Ishikawa (cell line): ENCODE results near the gene PITX3.

Experiments used
- CEBPB ChIP-seq: IDR thresholded peaks from 2 replicates; pipeline ENCODE4 v1.6.1; 2012
- CREB1 ChIP-seq: IDR thresholded peaks from 2 replicates; pipeline ENCODE4 v1.6.1; 2012; ENCODE audit warnings: low read depth
- EGR1 ChIP-seq: IDR thresholded peaks from 2 replicates; pipeline ENCODE4 v1.6.1; 2012
- EP300 ChIP-seq: IDR thresholded peaks from 2 replicates; pipeline ENCODE4 v1.6.1; 2012; ENCODE audit warnings: borderline replicate concordance
- FOXM1 ChIP-seq: IDR thresholded peaks from 2 replicates; pipeline ENCODE4 v1.6.1; 2012; ENCODE audit warnings: low read depth, borderline replicate concordance
- NFIC ChIP-seq: IDR thresholded peaks from 2 replicates; pipeline ENCODE4 v1.6.1; 2012
- RAD21 ChIP-seq: IDR thresholded peaks from 2 replicates; pipeline ENCODE4 v1.6.1; 2012; ENCODE audit warnings: low read depth
- TAF1 ChIP-seq: IDR thresholded peaks from 2 replicates; pipeline ENCODE4 v1.6.1; 2012; ENCODE audit warnings: low read depth, mild to moderate bottlenecking
- TCF12 ChIP-seq: IDR thresholded peaks from 2 replicates; pipeline ENCODE4 v1.6.1; 2012; ENCODE audit warnings: low read depth
- TEAD4 ChIP-seq: IDR thresholded peaks from 2 replicates; pipeline ENCODE4 v1.6.1; 2012
- YY1 ChIP-seq: IDR thresholded peaks from 2 replicates; pipeline ENCODE4 v1.6.1; 2012; ENCODE audit warnings: low read depth
- ZBTB7A ChIP-seq: IDR thresholded peaks from 2 replicates; pipeline ENCODE4 v1.6.1; 2012; ENCODE audit warnings: low read depth
- TF ChIP-seq, protein P1 (sequence below): IDR thresholded peaks from 2 replicates; pipeline ENCODE4 v1.6.1; 2012
- TF ChIP-seq, protein P2 (sequence below): IDR thresholded peaks from 2 replicates; pipeline ENCODE4 v1.6.1; 2012
- TF ChIP-seq, protein P3 (sequence below): IDR thresholded peaks from 2 replicates; pipeline ENCODE4 v1.6.1; 2012; ENCODE audit warnings: low read depth, mild to moderate bottlenecking

The PITX3 gene

DNA sequence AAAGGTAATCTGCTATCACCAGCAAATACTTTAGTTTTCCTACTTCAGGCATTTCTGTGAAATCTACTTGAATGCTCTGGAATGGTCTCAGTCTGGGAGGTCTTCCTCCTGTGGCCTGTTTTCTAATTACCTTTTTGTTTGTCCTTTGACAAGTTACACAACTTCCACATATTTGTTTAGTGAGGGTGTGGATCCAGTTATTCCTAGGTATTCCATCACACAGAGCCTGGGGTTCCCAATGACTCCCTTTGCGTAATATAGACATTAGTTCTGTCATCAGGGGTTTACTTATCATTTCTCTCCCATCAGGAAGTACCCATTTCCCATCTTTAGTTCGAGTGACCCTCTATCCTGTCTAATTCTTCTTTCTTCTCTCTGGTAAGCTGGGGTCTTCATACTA is 43.3 kb downstream of the PITX3 start:
- TF ChIP-seq TCF12 (no peak), ZBTB7A (no peak), CEBPB (no peak), NFIC (no peak), RAD21 (no peak), TEAD4 (no peak), YY1 (no peak), EGR1 (no peak), FOXM1 (no peak), CREB1 (no peak), TAF1 (no peak), EP300 (no peak)
- TF ChIP-seq, protein P1, sequence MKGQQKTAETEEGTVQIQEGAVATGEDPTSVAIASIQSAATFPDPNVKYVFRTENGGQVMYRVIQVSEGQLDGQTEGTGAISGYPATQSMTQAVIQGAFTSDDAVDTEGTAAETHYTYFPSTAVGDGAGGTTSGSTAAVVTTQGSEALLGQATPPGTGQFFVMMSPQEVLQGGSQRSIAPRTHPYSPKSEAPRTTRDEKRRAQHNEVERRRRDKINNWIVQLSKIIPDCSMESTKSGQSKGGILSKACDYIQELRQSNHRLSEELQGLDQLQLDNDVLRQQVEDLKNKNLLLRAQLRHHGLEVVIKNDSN = no peak
- TF ChIP-seq, protein P2, sequence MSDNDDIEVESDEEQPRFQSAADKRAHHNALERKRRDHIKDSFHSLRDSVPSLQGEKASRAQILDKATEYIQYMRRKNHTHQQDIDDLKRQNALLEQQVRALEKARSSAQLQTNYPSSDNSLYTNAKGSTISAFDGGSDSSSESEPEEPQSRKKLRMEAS = no peak
- TF ChIP-seq, protein P3, sequence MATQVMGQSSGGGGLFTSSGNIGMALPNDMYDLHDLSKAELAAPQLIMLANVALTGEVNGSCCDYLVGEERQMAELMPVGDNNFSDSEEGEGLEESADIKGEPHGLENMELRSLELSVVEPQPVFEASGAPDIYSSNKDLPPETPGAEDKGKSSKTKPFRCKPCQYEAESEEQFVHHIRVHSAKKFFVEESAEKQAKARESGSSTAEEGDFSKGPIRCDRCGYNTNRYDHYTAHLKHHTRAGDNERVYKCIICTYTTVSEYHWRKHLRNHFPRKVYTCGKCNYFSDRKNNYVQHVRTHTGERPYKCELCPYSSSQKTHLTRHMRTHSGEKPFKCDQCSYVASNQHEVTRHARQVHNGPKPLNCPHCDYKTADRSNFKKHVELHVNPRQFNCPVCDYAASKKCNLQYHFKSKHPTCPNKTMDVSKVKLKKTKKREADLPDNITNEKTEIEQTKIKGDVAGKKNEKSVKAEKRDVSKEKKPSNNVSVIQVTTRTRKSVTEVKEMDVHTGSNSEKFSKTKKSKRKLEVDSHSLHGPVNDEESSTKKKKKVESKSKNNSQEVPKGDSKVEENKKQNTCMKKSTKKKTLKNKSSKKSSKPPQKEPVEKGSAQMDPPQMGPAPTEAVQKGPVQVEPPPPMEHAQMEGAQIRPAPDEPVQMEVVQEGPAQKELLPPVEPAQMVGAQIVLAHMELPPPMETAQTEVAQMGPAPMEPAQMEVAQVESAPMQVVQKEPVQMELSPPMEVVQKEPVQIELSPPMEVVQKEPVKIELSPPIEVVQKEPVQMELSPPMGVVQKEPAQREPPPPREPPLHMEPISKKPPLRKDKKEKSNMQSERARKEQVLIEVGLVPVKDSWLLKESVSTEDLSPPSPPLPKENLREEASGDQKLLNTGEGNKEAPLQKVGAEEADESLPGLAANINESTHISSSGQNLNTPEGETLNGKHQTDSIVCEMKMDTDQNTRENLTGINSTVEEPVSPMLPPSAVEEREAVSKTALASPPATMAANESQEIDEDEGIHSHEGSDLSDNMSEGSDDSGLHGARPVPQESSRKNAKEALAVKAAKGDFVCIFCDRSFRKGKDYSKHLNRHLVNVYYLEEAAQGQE = no peak

DNA sequence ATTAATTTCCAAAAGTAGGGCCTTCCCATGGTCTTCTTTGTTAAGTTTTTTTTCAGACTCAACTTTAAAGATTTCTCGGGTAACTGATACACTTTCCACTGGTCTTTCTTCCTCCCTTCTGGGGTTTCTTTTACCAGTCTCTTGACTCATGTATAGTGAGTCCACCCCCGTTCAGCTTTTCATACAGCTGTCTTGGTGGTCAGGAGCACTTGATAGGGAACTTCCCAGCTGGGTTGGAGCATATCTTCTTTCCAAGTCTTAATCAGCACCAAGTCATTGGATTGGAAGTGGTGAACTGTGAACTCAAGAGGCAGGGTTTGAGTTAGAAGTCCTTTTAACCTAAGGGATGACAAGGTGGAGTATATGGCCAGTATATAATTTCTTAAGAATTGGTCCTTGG is 44.4 kb downstream of the PITX3 start:
- TF ChIP-seq EGR1 = no peak
- TF ChIP-seq, protein P1 = no peak
- TF ChIP-seq, protein P3 = no peak
- no peak for TF ChIP-seq CREB1
- no peak for TF ChIP-seq TCF12
- no peak for TF ChIP-seq YY1
- TF ChIP-seq TAF1 = no peak
- no peak for TF ChIP-seq FOXM1
- no peak for TF ChIP-seq ZBTB7A

DNA sequence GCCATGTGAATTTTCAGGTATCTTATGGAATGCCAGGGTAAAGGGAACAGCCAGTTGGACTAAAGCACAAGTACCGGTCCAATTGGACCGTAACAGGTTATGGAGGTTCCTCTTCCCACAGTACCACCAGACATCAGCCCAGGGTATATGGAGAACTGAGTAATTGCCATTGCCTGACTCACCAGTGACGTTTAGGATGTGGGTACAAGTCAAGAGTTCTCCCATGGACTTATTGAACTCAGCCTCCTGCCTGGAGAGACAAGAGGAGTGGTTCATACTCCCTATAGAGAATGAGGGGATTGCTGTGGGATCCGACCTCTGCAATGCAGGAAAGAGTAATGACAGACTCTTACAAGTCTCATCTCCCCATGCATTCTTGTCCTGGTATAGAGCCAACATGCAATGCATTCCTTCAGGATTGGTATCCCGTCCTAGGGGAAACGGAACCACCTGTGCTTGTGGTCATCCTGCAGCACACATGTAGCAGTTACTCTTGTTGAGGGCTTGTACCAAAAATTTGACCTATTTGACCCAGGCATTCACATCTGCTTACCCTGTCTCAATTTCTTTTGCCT is 45.9 kb downstream of the PITX3 start:
- no peak for TF ChIP-seq EGR1

DNA sequence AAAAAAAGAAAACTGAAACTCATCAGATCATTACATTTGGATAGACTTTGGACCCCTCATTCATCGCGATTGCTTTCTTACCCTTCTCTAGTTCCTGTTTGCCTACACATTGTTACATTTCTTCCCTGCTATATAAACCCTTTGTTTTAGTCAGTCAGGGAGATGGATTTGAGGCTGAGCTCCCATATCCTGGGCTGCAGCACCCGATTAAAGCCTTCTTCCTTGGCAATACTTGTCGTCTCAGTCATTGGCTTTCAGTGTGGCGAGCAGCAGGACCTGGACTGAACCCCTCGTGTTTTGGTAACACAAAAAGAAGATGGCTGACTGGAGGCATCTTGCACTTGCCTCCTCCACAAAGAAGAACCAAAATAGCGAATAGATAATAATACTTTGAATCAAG is 49.4 kb downstream of the PITX3 start:
- TF ChIP-seq, protein P1 = no peak
- TF ChIP-seq, protein P3 = no peak
- TF ChIP-seq EP300 = no peak
- TF ChIP-seq TCF12 = no peak

DNA sequence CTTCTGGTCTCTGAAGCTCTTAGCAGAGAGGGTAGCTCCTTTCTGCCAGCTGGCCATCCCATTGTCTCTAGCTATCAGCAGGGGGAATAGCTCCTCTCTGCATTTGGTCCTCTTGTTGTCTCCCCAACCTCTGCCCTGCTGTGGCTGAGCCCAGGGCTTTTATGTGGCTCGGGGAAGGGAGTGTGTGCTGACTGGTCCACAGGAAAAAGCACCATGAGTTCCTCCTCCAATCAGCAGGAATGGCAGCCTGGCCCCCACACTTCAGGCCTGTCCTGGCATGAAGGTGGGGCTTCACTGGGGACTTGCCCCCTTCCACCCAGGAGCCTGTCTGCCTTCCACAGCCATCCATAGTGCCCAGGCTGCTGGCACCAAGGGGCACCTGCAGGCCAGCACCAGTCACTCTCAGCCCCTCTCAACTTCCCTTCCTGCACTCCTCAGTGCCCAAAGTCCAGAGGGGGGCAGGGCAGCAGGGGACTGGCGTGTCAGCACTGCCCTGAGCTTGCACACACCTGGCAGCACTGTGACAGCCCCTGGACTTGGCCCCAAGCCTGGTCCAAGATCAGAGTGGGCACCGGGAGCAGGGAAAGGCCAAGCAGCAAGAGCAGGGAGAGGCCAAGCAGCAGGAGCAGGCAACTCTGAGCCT is 52.9 kb downstream of the PITX3 start:
- TF ChIP-seq RAD21 (no peak), TCF12 (no peak), EGR1 (no peak), CREB1 (no peak), NFIC (no peak), FOXM1 (no peak), EP300 (no peak), ZBTB7A (no peak)
- TF ChIP-seq, protein P1 = no peak
- TF ChIP-seq, protein P2 = no peak
